Measurements from ENCODE around the gene EMILIN1.
A peak's percentile ranks its signal among the peaks of the same experiment; 100 is the strongest.

Gene EMILIN1

GRCh38 chr2:27070653-27071276 is 7.7 kb upstream of the EMILIN1 start:
- Mint-ChIP-seq H3K36me3 (ENCODE audit: low read depth) (peaks cover 48% of the 10 kb centered on the region), H3K4me1 (peaks cover 67% of the 10 kb centered on the region), H3K27ac (peak overlapping the region; percentile 98), H3K9me3 (no peaks in the 10 kb centered on the region), H3K4me3 (peak overlapping the region; percentile 99), H3K27me3 (ENCODE audit: low read depth, poor library complexity) (peaks cover 3% of the 10 kb centered on the region)
- no peak for TF ChIP-seq CTCF (IDR thresholded peaks at IDR 0.05)
- DNase-seq: no peak

- Mint-ChIP-seq H3K4me3 (peak within 1 kb of the TSS; percentile 99), H3K27me3 (ENCODE audit: low read depth, poor library complexity) (peaks cover 3% of the 10 kb centered on the region), H3K9me3 (no peaks in the 10 kb centered on the region), H3K4me1 (peaks cover 73% of the 10 kb centered on the region), H3K27ac (peak within 1 kb of the TSS; percentile 98), H3K36me3 (ENCODE audit: low read depth) (peaks cover 43% of the 10 kb centered on the region)
- no peak for TF ChIP-seq CTCF (IDR thresholded peaks at IDR 0.05)
- DNase-seq: peak; percentile 93
Measured at GRCh38 chr2:27071277-27071989, 7.0 kb upstream of the EMILIN1 start, which contains the start of gene OST4. TSS of gene OST4 (minus strand) at chr2:27071654.

GRCh38 chr2:27071990-27072830 is 6.2 kb upstream of the EMILIN1 start:
- TF ChIP-seq CTCF (IDR thresholded peaks at IDR 0.05): no peak
- peak; percentile 64 for DNase-seq
- no peaks in the 10 kb centered on the region for H3K9me3 Mint-ChIP-seq
- peak overlapping the region; percentile 69 for H3K27ac Mint-ChIP-seq
- peaks cover 41% of the 10 kb centered on the region for H3K36me3 Mint-ChIP-seq (ENCODE audit: low read depth)
- peak overlapping the region; percentile 91 for H3K4me3 Mint-ChIP-seq
- H3K27me3 Mint-ChIP-seq (ENCODE audit: low read depth, poor library complexity): peaks cover 3% of the 10 kb centered on the region
- peaks cover 81% of the 10 kb centered on the region for H3K4me1 Mint-ChIP-seq

GRCh38 chr2:27072920-27073319 is 5.5 kb upstream of the EMILIN1 start:
- Mint-ChIP-seq H3K4me1 (peaks cover 88% of the 10 kb centered on the region), H3K36me3 (ENCODE audit: low read depth) (peaks cover 33% of the 10 kb centered on the region), H3K4me3 (peak overlapping the region; percentile 91), H3K27me3 (ENCODE audit: low read depth, poor library complexity) (peaks cover 3% of the 10 kb centered on the region), H3K9me3 (no peaks in the 10 kb centered on the region), H3K27ac (peak overlapping the region; percentile 54)
- no peak for TF ChIP-seq CTCF (IDR thresholded peaks at IDR 0.05)
- DNase-seq: no peak

- Mint-ChIP-seq H3K27me3 (ENCODE audit: low read depth, poor library complexity) (peaks cover 3% of the 10 kb centered on the region), H3K27ac (peak overlapping the region; percentile 48), H3K9me3 (no peaks in the 10 kb centered on the region), H3K4me3 (no peak overlapping the region), H3K4me1 (peaks cover 88% of the 10 kb centered on the region), H3K36me3 (ENCODE audit: low read depth) (peaks cover 25% of the 10 kb centered on the region)
- TF ChIP-seq CTCF (IDR thresholded peaks at IDR 0.05): no peak
- no peak for DNase-seq
Measured at GRCh38 chr2:27073782-27074181, 4.6 kb upstream of the EMILIN1 start.

Measured in nephron progenitor cell (in vitro differentiated cells).